GM20431 (cell line): ENCODE measurements around the gene LILRB5.
"Not testable (repeated sequence)": the region's sequence is repeated elsewhere in the genome, so short reads cannot be mapped to it uniquely, and the experiment has no call there.

Experiments
- in situ Hi-C: fragments of 300-500 bp; cut with MseI, MboI; formaldehyde crosslinking; loops from one replicate; pipeline ENCODE4 v1.15.0; 2020; ENCODE audit warnings: low sequenced_read_pairs; ENCODE audit not compliant: unreplicated experiment

LILRB5 gene

DNA sequence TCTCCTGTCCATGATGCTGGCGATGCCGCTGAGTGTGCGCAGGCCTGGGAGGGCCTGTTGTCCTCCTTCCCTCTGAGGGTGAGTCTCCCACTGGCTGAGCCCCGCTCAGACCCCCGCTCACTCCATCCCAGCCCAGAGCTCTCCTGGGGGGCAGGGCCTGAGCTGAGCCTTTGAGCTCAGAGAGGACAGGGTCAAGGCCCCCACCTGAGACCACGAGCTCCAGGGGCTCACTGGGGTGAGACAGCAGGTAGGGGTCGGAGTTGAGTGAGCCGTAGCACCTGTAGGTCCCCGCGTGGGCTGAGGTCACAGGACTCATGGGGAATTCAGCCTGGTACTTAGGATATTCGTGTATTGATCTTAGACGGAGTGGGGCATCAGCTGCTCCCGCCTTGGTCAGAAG, 21.0 kb upstream of the LILRB5 start:
- in situ Hi-C loops, result not testable (repeated sequence)

DNA sequence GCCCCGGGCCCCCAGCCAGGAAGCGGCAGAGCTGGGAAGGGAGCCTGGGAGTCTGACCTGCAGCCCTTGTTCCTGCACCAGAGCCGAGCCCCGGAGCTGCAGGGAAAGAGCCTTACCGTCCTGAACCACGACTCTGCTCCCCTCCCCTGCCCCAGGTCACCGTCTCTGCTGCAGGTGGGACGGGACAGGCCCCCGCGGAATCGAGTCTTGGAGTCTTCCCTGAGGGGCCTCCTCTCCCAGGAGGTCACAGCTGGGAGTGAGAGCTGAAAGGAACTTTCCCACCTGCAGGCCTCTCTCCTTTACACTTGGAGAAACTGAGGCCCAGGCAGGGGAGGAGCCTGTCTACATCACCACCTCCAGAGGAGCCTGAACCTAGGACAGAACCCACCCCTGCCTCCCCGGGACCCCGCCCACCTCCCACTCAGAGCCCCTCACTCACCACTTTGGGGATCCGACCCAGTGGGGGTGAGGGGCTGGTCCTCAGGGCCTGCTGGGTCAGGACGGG, 20.1 kb upstream of the LILRB5 start:
- in situ Hi-C loops, result not testable (repeated sequence)

DNA sequence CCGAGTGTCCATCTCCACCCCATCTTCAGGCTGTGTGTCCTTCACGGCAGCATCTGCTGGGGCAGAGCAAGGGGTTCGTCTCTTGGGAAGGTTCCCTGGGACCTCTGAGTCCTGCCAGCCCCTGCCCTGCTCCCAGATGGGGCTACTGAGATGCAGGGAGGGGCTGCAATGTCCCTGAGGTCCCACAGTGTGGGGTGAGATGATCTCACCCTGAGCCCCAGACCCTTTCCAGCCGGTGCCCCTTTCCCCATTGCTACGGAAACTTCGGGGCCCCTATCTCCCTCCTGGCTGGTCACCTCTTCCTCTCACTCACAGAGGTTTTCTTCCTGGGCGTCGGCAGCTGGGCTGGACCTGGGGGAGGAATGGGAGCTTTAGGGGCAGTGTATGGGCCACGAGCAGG, 18.9 kb upstream of the LILRB5 start:
- in situ Hi-C loops, result no loop called here

DNA sequence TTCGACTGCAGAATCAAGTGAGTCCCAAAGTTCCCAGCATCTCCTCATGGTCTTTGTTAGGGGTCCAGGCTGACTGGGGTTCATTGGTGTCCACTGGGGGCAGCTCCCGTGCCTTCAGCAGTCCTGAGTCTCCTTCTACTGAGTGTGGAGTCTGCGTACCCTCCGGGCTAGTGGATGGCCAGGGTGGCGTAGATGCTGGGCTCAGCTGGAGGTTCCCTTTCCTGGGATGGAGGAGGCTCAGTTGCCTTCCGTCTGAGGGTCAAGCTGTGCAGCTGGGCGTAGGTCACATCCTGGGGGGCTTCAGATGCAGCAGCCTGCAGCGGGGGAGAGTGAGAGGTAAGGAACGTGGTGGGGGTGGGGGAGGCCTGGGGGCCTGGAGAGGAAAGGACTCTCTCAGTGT, 17.4 kb upstream of the LILRB5 start:
- in situ Hi-C loops, result not testable (repeated sequence)

DNA sequence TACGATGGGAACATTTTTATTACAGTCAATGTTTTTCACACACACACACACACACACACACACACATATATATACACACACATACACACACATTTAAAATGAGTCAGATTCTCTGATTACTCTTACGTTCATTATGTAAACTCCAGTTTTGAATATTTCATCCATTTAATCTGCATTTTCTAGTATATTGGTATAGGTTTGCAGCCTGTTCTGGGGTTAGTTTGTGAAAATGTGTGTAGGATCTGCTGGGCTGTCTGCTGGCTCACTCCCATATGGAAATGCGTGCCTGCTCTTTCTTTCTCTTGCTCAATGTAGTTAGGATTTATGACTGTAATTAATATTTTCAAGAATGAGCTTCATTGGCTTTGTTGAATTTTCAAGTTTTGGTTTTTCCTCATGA, 16.7 kb upstream of the LILRB5 start:
- in situ Hi-C loops, result no loop called here

DNA sequence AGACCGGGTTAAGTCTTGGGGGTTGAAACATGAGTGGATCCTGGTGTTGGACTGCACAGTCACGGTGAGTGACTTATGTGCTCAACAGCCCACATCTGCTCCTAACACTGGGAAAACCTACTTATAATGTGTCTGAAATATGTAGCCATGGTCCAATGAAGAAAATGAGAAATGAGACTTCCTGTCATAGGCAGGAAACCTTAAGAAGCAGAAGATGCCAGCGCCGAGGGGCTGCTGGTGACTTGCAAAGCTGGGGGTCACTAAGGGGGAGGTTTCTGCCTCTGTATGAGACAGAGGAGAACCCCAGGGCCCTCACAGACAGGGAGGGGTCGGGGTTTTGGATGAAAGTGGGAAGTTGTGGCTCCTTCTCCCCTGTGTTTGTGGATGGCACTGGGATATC, 15.1 kb upstream of the LILRB5 start:
- in situ Hi-C loops, result not testable (repeated sequence)

DNA sequence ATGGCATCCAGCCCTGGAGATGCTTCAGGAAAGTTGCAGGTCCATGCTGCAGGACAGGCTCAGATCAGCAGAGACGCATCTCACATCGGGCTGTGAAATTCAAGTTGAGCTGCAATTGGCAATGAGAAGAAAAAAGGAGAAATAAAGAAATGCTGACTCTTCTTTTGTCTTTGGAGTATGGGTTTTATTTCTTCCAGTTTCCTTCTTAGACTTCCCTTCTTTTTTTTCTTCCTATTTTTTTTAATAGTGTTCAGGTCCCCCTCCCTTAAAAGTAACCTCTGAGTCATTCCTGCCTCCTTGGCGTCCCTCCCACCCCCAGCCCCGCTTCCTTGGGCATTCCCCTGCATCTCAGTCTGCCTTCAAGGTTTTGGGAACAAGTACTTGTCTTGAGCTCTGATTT, 14.5 kb upstream of the LILRB5 start:
- in situ Hi-C loops, result not testable (repeated sequence)

DNA sequence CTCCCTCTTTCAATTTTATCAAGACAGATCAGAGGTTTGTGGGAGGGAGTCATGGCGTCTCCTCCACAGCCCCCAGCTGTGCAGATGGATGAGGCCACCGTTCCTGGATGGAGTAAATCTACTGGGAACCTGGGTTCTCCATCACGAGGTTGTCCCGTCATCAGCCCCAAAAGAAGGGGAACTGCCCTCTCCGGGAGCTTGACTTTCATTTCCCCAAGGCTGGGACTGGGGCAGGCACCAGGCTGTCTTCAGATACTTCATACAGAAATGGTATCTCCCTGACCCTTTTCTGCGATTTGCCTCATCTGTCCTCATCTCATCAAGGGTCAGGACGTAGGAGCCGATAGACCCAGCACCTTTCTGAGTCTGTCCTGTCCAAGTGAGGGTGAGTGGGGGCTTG, 14.0 kb upstream of the LILRB5 start:
- in situ Hi-C loops, result no loop called here

DNA sequence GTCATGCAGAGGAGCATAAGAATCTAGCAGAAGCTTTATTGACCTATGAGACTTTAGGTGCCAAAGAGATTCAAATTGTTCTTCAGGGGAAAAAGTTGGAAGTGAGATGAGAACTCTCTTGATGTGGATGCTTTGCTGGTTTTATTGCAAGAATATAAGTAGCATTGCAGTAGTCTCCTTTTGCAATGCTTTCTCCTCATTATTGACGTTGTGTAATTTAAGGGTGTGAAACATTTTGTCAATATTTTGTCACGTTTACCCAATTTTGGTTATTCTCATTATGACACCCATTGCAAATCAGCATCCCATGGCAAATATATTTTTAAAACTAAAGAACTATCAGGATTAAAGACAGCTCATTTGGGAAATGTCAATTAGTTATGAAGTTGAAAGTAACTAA, 11.9 kb upstream of the LILRB5 start:
- in situ Hi-C loops, result no loop called here

DNA sequence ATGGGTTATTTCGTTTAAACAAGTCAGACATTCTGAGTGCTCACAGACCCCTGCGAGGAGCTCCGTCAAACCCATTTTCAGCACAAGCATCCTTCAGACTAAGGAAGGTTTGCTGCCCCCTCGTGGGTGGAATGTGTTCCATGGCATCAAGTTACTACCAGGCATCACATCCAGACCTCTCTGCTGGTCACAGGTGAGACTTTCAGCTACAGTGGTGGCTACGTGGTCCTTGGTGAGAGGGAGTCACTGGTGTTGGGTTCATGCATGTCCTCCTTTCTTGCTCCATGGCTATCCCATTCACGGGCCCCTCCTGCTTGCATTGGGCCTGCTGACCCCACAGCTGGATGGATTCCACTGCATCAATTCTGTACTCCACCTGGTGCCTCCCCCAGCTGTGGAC, 9.1 kb upstream of the LILRB5 start:
- in situ Hi-C loops, result no loop called here

DNA sequence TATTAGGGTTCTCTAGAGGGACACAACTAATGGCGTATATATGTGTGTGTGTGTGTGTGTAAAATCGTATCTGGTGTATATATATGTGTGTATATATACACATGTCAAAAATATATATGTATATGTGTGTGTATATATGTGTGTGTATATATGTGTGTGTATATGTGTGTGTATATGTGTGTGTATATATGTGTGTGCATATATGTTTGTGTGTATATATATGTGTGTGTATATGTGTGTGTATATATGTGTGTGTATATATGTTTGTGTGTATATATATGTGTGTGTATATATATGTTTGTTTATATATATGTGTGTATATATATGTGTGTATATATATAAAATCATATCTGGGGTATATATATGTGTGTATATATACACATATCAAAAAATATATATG, 5.4 kb upstream of the LILRB5 start:
- in situ Hi-C loops, result no loop called here

DNA sequence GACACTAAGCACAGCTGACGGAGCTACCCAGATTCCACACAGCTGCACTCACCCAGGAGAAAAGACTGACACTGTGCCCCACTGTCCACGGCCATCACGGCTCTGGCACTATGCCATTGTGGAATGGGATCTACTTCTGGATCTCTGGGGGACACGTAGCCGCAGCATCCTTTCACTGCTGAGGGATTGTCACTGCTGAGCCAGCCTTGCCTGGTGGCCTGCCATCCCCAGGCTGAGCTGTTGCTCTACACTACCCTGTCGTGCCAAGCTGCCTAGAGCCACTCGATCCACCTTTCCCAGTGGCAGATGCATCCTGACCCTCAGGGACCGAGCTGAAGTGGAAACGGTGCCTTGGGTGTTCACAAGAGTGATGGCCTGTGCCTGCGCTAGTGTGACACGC, 5.0 kb upstream of the LILRB5 start:
- in situ Hi-C loops, result no loop called here

DNA sequence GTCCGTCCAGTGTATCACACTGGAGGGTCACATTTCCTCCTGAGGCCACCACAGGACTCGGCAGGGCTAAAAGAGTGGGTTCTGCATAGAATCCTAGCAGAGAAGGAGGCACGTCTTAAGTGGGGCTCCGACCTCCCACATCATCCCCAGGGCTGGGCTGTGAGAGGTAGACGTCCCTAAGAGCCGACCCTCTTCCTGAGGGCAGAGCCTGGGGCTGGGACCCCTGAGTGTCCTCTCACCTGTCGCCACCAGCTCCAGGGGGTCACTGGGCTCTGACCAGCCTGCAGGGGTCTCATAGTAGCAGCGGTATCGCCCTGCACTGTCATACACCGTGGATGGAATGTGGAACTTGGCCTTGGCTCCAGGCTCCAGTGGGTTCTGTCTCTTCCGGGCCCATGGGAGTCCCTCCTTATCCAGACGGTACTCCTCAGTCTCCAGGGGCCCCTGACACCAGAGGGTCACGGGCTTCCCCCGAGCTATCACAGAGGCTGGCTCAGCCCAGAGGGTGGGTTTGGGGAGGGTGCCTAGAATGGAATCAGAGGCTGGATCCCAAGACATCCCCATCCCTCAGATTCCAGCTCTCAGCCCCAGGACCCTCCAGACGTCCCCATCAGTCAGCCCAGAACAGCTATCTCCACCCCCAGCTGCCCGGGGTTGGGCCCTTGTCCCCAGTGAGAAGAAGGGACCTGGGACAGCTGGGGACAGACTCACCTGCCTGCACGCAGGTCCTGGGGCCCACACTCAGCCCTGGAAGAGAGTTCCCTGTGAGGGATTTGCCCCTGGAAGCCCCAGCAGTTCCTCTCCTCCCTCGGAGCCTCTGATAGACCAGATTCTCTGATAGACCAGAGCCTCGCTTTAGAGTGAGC, 590 bp downstream of the LILRB5 start:
- in situ Hi-C loops, result no loop called here

DNA sequence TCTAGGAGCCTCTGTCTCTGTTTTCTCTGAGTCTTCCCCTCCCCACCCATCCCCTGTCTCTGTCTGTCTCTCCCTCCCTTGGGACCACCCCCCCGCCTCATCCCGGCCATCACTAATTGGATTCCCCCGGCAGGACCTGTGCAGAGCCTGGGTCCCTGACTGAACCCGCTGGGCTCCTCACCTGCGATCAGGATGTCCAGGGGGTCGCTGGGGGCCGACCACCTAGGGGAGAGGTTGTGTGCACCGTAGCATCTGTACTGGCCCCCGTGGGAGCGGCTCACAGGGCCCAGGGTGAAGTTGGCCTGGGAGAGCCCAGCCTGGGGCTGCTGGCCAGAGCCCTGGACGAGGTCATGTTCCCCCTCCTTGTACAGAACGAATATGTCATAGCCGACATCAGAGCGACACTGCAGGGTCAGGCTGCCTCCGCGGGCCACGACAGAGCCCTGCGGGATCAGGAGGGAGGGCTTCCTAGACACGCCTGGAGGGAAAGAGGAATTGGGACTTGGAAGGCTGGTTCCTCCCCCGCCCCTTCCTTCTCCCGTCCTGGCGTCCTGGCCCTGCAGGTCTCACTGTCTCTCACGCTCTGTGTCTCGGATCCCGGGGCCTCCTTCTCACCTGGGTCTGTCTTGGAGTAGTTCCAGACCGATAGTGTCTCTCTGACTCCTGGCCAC, 1.8 kb downstream of the LILRB5 start:
- in situ Hi-C loops, result no loop called here

DNA sequence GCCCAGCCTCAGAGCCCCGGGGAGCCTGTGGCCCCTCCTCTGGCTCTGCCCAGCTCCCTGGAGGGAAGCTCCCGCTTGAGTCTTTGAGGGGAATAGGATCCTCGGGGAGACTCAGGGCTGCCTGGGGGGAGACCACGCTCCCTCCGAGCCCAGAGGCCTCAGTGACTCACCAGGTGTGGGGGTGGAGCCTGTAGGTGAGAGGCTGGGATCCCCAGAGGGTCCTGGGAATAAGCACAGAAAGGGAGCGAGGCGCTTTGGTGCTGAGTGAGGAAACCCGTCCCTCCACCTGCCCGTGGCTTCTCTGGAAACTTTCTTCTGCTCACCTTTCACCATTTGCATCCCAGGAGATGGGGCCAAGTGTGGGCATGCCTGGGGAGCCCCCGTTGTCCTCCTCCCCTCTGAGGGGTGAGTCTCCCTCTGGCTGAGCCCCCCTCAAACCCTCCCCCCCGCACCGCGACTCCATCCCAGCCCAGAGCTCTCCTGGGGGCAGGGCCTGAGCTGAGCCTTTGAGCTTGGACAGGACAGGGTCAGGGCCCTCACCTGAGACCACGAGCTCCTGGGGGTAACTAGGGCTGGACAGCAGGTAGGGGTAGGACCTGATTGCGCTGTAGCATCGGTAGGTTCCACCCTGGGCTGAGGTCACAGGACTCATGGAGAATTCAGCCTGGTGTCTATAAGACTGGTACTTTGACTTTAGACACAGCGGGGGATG, 2.7 kb downstream of the LILRB5 start:
- in situ Hi-C loops, result no loop called here

DNA sequence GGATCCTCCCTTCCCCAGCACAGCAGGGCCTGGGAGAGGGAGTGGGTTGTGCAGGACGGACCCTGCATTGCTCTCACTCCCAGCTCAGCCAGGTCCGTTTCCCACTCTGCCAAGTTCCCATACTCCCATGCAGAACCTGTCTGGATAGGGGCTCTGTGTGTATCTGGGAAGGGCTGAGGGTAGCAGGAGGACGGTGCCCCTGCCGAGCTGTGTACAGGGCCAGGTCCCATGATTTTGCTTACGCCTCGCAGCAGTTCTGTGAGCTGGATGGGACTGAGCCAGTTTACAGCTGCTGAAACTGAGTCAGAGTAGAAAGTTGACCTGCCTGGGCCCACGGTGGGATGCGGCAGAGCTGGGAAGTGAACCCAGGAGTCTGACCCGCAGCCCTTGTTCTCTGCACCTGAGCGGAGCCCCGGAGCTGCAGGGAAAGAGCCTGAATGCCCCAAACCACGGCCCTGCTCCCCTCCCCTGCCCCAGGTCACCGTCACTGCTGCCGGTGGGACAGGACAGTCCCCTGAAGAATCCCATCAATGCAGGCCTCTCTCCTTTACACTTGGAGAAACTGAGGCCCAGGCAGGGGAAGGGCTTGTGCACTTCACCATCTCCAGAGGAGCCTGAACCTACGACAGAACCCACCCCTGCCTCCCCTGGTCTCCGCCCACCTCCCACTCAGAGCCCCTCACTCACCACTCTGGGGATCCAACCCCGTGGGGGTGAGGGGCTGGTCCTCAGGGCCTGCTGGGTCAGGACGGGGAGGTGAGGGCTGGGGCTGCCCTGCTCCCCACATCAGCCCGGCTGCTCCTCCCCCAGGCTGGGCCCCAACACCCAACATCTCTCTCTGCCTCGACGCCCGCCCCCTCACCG, 3.5 kb downstream of the LILRB5 start:
- in situ Hi-C loops, result no loop called here

DNA sequence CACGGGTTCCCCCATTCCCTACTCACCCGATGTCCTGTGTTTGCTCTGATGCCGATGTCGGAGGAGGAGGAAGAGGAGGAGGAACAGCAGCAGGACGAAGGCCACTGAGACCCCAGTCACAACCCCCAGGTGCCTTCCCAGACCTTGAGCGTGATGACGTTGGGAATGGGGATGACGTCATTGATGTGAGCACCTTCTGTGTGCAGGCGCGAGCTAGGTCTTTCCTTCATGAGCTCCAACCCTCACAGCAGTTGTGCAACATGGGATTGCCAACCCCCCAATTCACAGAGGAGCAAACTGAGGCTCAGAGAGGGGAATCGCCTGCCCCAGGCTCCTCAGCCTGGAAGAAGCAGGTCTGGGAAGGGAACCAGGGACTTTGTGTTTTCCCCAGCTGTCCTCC, 4.2 kb downstream of the LILRB5 start:
- in situ Hi-C loops, result no loop called here

DNA sequence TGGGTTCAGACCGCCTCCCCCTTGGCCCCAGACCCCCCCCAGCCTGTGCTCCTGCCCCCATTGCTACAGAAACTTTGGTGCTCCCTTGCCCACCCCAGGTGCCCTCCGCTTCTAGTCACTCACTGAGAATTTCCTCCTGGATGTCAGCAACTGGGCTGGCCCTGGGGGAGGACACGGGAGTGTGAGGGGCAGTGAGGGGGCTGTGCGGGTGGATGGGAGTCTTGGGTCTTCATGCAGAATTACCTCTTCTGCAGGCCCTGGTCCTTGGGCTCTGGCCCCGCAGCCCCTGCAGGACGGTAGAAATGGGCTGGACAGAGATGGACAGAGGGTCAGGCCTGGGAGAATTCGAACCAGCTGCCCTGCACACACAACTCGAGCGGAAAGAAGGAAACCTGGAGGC, 4.8 kb downstream of the LILRB5 start:
- in situ Hi-C loops, result no loop called here

DNA sequence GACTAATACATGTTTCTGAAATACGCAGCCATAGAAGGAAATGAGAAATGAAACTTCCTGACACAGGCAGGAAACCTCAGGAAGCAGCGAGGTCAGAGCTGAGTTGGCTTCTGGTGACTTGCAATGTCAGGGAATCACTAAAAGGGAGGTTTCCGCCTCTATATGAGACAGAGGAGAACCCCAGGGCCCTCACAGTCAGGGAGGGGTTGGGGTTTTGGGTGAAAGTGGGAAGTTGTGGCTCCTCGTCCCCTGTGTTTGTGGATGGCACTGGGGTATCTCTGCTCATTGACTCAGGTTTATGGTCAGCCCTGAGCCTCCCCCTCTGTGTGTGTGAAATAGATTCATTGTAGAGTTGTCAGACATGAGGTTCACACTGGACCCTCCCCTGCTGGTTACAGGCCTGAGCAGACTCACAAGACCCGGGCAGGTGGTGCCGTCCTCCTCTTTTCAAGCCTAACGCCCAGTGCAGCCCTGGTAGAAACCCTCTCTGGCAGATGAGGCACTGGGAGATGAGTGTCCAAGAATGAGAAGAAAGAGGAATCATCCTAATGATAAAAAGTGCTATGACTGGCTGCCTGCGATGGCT, 9.0 kb downstream of the LILRB5 start:
- in situ Hi-C loops, result no loop called here
